ENCODE measurements around the gene MCU.

GRCh38 chr10:72759584-72759983, 67.6 kb downstream of the MCU start:
- TF ChIP-seq CTCF (IDR thresholded peaks at IDR 0.05 in 2 of 3, conservative IDR thresholded peaks at IDR 0.05 in 1 of 3; ENCODE audit: control insufficient read depth in 2 of 3, extremely low read depth in 1 of 3, insufficient read depth in 1 of 3, low read depth in 3 of 3, low read length in 3 of 3) (no peak), CHD1 (IDR thresholded peaks at IDR 0.05; ENCODE audit: low read depth, low read length) (no peak), SREBF2 (IDR thresholded peaks at IDR 0.05; ENCODE audit: low read length) (no peak), RAD21 (IDR thresholded peaks at IDR 0.05; ENCODE audit: insufficient read depth, low read depth, low read length) (no peak), MTA2 (IDR thresholded peaks at IDR 0.05; ENCODE audit: low read depth) (no peak), ZNF24 (IDR thresholded peaks at IDR 0.05) (no peak), EP300 (IDR thresholded peaks at IDR 0.05; ENCODE audit: borderline replicate concordance in 1 of 2, control insufficient read depth in 1 of 2, low read depth in 2 of 2, low read length in 2 of 2) (no peak), BMI1 (IDR thresholded peaks at IDR 0.05; ENCODE audit: borderline replicate concordance) (no peak), LARP7 (IDR thresholded peaks at IDR 0.05) (no peak), TCF7 (IDR thresholded peaks at IDR 0.05; ENCODE audit: borderline replicate concordance) (no peak), ESRRA (IDR thresholded peaks at IDR 0.05; ENCODE audit: low read length) (no peak), POLR2AphosphoS5 (IDR thresholded peaks at IDR 0.05; ENCODE audit: low read length) (no peak)

All from GM12878 (cell line).